Measurements from ENCODE around the gene PALMD.

Gene PALMD

DNA sequence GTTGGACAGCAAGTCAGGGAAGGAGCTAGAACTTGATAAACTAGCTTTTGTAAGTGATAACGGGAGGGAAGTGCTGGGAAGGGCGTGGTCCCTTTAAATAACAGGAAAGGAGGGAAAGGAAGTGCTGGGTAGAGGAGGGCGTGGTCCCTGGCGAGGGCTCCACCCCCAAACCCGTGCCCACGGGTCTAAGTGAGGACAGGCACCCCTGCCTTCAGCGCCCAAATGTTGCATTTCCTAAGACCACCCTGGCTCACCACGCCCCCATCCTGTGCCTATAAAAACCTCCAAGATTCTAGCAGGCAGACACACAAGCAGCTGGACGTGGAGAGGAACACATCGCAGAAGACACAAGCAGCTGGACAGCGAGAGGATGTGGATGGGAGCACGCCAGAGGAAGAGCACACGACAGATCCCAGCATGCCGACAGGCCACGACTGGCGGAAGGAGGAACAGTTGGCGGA, 58.5 kb downstream of the PALMD start:
- no peak for FAIRE-seq

DNA sequence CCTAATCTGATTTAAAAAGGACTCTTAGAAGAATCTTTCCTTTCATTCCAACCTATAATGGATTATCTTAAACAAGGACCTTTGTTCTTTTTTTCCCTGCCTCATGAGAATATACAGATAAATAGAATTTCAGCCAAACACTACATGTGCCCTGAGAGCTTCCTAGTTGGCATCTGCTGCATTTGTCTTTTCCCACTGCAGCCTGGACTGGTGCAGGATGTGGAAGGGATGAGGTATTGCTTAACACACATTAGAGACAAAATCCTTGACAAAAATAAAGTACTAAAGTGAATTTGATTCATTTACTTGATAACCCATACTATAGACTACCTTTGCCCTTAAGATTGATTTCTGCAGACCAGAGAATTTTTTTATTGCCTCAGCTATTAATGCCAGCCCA, 59.5 kb downstream of the PALMD start:
- no peak for FAIRE-seq

DNA sequence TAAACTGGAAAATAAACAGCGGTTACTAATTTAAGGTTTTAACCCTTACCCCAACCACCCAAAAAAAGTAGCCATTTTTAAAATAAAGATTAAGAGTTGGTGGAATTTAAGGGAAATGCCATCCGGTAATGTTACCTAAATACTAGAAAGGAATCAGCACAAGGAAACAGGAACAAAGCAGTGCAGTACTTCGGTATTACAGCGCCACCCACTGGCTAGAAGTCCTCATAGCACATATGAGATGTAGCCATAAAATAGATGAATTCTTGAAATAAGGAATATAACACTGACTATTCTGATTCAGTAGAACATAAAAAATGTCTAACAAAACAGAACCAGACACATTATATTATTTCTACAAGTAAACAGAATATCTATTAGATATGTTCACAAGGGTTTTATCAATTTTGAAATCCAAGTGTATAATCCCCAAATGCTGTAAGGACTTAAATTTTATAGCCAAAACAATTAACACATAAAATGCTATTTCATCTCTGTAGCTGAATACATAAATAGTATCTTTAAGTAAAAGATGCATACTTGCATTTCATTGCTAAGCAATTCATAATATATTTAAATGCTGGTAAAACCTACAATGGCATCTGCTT, 61.7 kb downstream of the PALMD start:
- no peak for FAIRE-seq

DNA sequence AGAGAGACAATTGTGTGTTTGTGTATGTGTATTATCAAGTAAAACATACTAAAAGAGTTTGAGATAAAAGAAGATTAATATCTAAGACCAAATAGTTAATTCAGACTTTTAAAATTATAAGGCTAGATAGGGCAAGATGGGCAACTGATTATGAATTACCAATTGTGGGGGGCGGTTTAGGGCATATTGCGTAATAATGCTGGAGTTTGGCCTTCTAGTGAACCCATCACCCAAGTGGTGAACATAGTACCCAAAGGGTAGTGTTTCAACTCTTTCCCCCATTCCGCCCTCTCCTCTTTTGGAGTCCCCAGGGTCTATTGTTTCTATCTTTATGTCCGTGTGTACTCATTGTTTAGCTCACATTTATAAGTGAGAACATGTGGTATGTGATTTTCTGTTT, 65.1 kb downstream of the PALMD start:
- FAIRE-seq = no peak

DNA sequence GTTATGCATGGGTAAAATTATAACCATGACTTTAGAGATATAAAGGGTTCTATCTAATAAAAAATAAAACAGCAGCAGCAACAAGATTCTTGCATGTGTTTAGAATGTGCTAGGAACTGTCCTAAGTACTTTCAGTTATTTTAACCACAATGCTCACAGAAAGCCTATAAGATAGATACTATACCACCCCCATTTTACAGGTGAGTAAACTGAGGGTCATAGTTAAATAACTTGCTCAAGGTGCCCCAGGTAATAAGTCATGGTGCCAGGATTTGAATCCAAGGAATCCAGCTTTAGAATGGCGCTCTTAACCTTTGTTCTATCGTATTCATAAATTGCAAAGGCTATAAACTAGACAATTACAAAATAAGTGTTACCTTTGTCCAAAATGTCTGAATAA, 67.1 kb downstream of the PALMD start:
- FAIRE-seq = no peak

DNA sequence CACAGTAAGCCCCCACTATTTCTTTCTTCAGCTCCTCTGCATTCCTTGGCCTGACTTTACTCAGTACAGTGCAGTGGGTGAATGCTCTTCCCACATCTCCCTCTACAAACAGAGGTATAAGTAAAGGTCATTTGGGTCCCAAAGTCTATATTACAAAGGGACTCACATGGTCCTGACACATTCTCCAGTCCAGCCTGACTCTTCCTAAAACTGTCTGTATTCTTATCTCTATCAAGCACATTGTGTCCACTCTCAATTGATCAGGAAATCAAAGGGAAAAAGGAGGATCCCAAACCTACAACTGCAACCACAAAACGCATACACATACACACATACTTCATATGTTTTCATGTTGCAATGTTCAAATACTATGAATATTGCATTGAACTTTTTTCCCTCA, 71.1 kb downstream of the PALMD start:
- no peak for FAIRE-seq

DNA sequence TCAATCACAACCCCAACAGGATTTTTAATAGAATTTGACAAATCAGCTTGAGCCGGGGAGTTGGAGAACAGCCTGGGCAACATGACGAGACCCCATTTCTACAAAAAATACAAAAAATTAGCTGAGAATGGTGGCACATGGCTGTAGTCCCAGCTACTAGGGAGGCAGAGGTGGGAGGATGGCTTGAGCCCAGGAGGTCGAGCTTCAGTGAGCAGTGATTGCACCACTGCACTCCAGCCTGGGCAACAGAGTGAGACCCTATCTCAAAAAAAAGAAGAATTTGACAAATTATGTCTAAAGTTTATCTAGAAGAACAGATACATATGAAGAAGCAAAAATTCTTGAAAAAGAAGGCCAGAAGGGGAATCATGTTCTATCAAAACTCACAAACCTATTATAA, 77.3 kb downstream of the PALMD start:
- FAIRE-seq = no peak

DNA sequence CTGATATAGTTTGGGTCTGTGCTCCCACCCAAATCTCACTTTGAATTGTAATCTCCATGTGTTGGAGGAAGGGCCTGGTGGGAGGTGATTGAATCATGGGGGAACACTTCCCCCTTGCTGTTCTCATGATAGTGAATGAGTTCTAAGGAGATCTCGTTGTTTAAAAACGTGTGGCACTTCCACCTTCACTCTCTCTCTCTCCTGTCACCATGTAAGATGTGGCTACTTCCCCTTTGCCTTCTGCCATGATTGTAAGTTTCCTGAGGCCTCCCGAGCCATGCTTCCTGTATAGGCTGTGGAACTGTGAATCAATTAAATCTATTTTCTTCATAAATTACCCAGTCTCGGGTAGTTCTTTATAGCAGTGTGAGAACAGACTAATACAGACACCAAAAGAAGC, 80.1 kb downstream of the PALMD start:
- FAIRE-seq = no peak

DNA sequence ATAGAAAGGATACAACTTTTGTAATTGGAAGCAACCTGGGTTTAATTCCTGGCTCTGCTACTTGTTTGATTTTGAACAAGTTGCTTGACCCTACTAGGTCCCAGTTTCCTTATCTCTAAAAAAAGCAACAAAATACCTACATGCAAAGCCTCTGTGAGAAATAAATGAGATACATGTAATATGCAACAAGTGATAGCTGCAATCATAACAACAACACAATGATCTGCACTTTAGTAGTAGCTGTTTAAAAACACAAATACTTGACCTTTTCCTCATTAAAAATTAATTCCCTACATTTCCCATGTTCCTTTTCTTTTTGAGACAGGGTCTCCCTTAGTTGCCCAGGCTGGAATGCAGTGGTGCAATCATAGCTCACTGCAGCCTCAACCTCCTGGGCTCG, 80.5 kb downstream of the PALMD start:
- FAIRE-seq = no peak

DNA sequence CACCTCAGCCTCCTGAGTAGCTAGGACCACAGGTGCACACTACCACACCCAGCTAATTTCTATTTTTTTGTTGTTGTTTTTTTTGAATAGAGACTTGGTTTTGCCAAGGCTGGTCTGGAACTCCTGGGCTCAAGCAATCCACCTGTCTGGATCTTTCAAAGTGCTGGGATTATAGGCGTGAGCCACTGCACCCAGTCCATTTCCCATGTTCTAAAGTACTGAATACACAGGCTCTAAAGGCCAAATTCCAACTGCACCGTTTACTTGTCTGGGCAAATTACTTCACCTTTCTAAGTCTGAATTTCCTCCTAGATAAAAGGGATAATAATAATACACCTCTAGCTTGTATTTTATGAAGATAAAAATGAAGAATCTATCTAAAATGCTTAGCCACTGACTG, 80.9 kb downstream of the PALMD start:
- no peak for FAIRE-seq

DNA sequence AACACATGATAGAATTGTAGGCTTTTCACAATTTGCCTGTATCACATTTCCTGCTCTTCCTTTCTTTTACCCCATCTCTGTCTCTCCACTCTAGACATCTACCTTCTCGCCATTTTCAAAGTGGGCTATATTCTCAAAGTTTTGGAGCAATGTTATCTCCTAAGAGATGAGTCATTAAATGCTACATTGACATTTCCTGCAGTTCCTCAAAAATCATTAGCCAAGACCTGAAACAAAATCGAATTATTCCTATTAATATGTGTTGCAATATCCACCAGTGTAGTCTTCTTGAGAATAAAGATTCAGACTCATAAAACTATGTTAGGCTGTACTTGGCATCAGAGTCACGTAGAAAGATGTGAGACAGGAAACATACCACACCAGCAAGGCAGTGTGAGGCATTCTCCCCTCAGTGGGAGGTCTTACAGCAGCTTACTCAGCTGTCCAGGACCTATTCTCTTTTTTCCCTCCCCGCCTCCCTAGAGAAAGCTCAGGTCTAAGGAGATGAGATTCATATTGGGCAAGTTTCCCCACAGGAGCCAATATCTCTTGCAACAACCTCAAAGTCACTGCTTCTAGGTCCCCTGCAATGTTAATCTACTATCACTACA, 81.8 kb downstream of the PALMD start:
- no peak for FAIRE-seq

DNA sequence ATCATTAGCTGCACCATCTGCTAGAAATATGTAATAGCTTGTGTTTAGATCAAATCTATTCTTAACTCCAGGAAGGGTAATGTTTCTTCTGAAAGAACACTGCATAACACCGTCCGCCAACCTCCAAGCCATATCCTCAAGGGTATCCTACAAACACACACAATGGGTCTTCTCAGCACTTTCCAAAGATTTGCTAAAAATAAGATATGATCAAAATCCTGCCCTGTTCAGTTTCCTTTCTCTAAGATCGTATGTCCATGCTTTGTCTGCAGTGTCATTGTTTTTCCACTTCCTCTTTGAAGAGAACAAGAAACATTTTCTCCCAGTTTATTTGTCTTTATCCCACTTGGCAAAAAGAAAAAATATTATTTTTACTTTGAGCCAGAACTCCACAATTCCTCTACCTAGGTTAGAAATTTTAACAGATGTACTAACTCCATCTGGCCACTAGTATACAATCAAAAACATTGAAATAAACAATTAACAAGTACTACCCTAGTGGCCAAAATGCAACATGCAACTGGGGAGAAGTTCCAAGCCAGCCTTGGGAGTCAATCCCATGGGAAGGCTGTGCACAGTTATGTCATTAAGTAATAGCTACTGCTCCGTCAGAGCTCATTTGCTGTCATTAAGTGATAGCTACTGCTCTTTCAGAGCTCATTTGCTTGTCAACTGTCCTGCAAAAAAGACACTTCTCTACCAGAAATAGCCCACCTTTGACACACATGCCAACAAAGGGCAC, 82.8 kb downstream of the PALMD start:
- FAIRE-seq = no peak

DNA sequence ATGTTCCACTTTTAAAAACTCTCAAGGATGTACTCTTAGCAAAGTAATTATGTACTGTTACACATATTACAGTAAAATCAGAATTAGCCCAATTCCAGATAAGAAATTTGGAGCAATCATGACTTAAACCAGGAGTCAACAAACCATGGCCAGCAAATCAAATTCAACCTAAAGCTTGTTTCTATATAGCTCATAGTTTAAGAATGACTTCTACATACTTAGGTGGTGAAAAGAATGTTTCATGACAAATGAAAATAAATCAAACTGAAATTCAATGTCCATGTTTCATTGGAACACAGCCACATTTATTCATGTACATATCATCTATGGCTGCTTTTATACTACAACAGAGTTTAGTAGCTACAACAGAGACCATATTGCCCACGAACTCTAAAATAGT, 85.5 kb downstream of the PALMD start:
- no peak for FAIRE-seq

DNA sequence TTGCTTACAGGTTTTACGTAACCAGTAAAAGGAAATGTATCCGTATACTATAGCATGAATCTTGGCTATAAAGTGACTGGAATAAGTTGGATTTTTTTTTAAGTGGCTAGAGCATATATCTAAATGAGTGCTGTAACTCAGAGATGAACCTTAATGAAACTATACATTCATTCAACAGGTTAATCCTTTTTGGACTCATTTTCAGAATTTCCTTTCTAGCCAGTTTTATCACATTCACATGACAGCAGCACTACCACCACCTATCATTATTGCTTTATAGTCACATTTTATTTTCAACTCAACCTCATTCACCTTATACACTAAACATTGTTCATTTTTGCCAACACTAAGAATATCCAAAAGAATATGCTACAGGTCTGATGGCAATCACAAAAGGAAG, 89.9 kb downstream of the PALMD start:
- FAIRE-seq = no peak

DNA sequence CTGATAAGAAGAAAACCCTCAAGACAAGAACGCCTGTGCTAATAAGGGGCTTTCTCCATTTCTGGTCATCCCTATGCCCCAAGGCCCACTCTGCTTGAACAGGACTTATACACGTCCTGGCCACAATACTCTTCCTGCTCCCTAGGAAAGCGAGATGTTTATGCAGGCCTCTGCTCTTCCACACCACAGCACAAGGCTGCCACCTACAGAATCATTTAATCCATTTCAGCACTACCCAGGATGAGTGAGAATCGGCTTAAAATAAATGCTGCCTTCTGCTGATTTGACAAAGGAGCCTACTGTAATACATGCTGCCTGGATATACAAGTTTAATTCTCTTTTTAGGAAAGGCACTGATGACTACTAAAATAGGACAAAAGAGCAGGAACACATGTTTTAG, 91.1 kb downstream of the PALMD start:
- no peak for FAIRE-seq

DNA sequence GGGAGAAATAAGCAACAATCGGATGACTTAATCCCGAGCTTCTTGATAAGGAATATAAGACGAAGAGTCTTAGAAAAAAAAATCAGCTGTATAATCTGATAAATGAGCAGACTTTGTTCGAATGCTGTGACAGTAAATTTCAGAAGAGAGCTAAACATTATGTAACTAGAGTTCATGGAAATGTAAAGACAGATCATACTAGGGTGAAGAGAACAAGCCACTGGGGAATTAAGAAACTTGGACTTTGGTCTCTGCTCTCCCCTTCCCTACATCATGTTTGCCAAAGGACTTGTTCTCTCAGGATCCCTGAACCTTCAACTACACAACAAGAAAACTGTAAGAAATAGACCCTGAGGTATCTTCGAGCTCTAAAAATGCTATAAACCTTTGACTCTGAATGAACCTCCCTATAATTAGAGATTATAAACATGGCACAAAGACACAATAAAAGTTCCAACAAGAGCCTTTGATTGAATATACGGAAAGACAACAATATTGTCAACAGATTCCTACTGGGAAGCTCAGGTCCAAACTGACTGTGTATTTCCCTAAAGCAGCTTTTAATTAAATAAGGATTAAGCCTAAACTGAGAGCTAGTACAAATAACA, 93.0 kb downstream of the PALMD start:
- FAIRE-seq = no peak

DNA sequence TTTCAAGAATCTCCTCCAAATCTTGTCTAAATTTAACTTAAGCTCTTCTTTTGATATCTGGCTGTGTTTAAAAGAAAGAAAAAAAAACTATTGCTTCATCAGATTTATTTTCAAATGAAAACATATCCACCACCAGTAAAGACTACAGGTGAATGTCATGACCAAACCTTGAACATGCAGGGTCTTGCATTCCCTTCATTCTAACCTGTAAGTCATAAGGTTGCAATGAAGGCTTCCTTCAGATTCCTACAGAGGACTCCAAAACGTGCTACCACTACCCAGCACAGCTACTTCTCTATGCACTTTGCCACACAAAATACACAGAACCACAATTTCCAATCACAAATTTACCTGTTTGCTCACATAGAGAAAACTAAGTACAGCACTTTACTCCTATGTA, 94.2 kb downstream of the PALMD start:
- FAIRE-seq = no peak
